A673 (cell line): Measurements from ENCODE around the gene NAGLU.

ENCODE experiments used
- EZH2 ChIP-seq: fragments of 200-600 bp; sonication (generic); IDR thresholded peaks from 2 replicates; pipeline ENCODE4 v1.6.1; 2017; ENCODE audit warnings: borderline replicate concordance, low read depth, mild to moderate bottlenecking, mixed read lengths, antibody characterized with exemption, low read length; ENCODE audit not compliant: poor library complexity, severe bottlenecking
- TF ChIP-seq, protein P1 (sequence below): fragments of 300-800, 200-600 bp; sonication (generic); conservative IDR thresholded peaks from 2 replicates; pipeline ENCODE4 v1.5.1; 2017; ENCODE audit warnings: low read depth, mild to moderate bottlenecking, antibody characterized with exemption, low read length, moderate library complexity, mixed read lengths

GRCh38 chr17:42553866-42554249 lies 17.8 kb downstream of the NAGLU start:
- TF ChIP-seq, protein P1, sequence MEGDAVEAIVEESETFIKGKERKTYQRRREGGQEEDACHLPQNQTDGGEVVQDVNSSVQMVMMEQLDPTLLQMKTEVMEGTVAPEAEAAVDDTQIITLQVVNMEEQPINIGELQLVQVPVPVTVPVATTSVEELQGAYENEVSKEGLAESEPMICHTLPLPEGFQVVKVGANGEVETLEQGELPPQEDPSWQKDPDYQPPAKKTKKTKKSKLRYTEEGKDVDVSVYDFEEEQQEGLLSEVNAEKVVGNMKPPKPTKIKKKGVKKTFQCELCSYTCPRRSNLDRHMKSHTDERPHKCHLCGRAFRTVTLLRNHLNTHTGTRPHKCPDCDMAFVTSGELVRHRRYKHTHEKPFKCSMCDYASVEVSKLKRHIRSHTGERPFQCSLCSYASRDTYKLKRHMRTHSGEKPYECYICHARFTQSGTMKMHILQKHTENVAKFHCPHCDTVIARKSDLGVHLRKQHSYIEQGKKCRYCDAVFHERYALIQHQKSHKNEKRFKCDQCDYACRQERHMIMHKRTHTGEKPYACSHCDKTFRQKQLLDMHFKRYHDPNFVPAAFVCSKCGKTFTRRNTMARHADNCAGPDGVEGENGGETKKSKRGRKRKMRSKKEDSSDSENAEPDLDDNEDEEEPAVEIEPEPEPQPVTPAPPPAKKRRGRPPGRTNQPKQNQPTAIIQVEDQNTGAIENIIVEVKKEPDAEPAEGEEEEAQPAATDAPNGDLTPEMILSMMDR = no peak
- no peak for TF ChIP-seq EZH2
